PC-3 (cell line): ENCODE results near the gene LRP2. TPM values are rescaled to one million over a fixed set of nuclear protein-coding genes. Genes with fewer than 3 reads are reported as not detected.

ENCODE experiments used
- ATAC-seq: fragments of 200-7000 bp; cut with Tn5 transposase; 2 replicates; pipeline ENCODE4 v1.9.1; 2020; ENCODE audit warnings: mild to moderate bottlenecking, moderate library complexity
- BruUV-seq: library from RNA; stranded (reverse); fragments of 400-500 nt; replicated peaks from 2 replicates; lab custom pipeline; 2021; lab: Mats Ljungman, UMichigan
- CTCF ChIA-PET: fragments of 300-600 bp; sonication (Branson Sonifier 250); formaldehyde crosslinking; loops from one replicate; lab custom pipeline; 2022; ENCODE audit warnings: antibody characterized with exemption; lab: Charles Lee
- POLR2A ChIA-PET: fragments of 300-600 bp; sonication (Branson Sonifier 250); formaldehyde crosslinking; loops from one replicate; lab custom pipeline; 2022; ENCODE audit warnings: antibody characterized with exemption; ENCODE audit not compliant: unreplicated experiment; lab: Charles Lee
- DNase-seq: peaks from one replicate; pipeline ENCODE4 v3.0.0-alpha.2; 2015
- H2AFZ ChIP-seq: fragments of 300-600 bp; sonication (generic); 2 replicates; pipeline ENCODE4 v1.6.0; 2016; ENCODE audit warnings: antibody characterized with exemption, low read length
- H3F3A ChIP-seq: fragments of 300-600 bp; sonication (generic); one replicate; pipeline ENCODE4 v1.6.0; 2017; ENCODE audit warnings: antibody characterized with exemption, low read length, control low read depth, mild to moderate bottlenecking; ENCODE audit not compliant: unreplicated experiment
- H3K27ac ChIP-seq: fragments of 300-600 bp; sonication (generic); 2 replicates; pipeline ENCODE4 v1.5.1; 2016; ENCODE audit warnings: mild to moderate bottlenecking, low read length
- H3K27me3 ChIP-seq: fragments of 300-600 bp; sonication (generic); 2 replicates; pipeline ENCODE4 v1.6.1; 2016; ENCODE audit warnings: low read length, mixed read lengths
- H3K36me3 ChIP-seq: fragments of 300-600 bp; sonication (generic); 2 replicates; pipeline ENCODE4 v1.6.1; 2016; ENCODE audit warnings: low read depth, mixed run types, low read length, mixed read lengths
- H3K4me1 ChIP-seq: fragments of 300-600 bp; sonication (generic); 2 replicates; pipeline ENCODE4 v1.5.1; 2016; ENCODE audit warnings: low read length; ENCODE audit not compliant: insufficient read depth
- H3K4me2 ChIP-seq: fragments of 300-600 bp; sonication (generic); 2 replicates; pipeline ENCODE4 v1.6.0; 2016; ENCODE audit warnings: low read length
- H3K4me3 ChIP-seq: fragments of 300-600 bp; sonication (generic); 2 replicates; pipeline ENCODE4 v1.5.1; 2016; ENCODE audit warnings: mild to moderate bottlenecking, low read length, mixed read lengths
- H3K79me2 ChIP-seq: fragments of 300-600 bp; sonication (generic); 2 replicates; pipeline ENCODE4 v1.6.1; 2017; ENCODE audit warnings: low read length, mixed read lengths
- H3K9ac ChIP-seq: fragments of 300-600 bp; sonication (generic); 2 replicates; pipeline ENCODE4 v1.6.0; 2016; ENCODE audit warnings: mild to moderate bottlenecking, low read length
- H3K9me2 ChIP-seq: fragments of 300-600 bp; sonication (generic); replicated peaks from 2 replicates; pipeline ENCODE4 v1.6.1; 2016; ENCODE audit warnings: mixed run types, low read length, mixed read lengths
- H3K9me3 ChIP-seq: fragments of 300-600 bp; sonication (generic); 2 replicates; pipeline ENCODE4 v1.6.1; 2016; ENCODE audit warnings: low read length, mixed read lengths
- H4K20me1 ChIP-seq: fragments of 300-600 bp; sonication (generic); 2 replicates; pipeline ENCODE4 v1.6.1; 2016; ENCODE audit warnings: low read length, mixed read lengths
- CTCF ChIP-seq: fragments of 300-600 bp; sonication (generic); conservative IDR thresholded peaks from 2 replicates; pipeline ENCODE4 v1.5.1; 2017; ENCODE audit warnings: antibody characterized with exemption, low read depth, mild to moderate bottlenecking, low read length
- EZH2 ChIP-seq: fragments of 300-600 bp; sonication (generic); IDR thresholded peaks from one replicate; pipeline ENCODE4 v1.6.1; 2017; ENCODE audit warnings: antibody characterized with exemption, mild to moderate bottlenecking, low read length; ENCODE audit not compliant: unreplicated experiment
- EZH2phosphoT487 ChIP-seq: fragments of 300-600 bp; sonication (generic); IDR thresholded peaks from 2 replicates; pipeline ENCODE4 v1.6.1; 2018; ENCODE audit warnings: mild to moderate bottlenecking, antibody characterized with exemption, low read length, borderline replicate concordance
- intact Hi-C: fragments of 100-400 bp; cut with micrococcal nuclease; formaldehyde crosslinking; loops from 2 replicates; pipeline ENCODE4 v1.9.0; 2023
- total RNA-seq: library from RNA; depleted of rRNA; stranded (reverse); fragments of >200 nt; gene quantifications from 2 replicates; pipeline ENCODE4 v1.2.3, GENCODE V29; 2014

Gene LRP2
- total RNA-seq, 1 experiment from 2014 or later: not detected

GRCh38 chr2:169386722-169387121 lies 24.4 kb upstream of the LRP2 start:
- ATAC-seq: no peak
- TF ChIP-seq EZH2phosphoT487 (no peak), EZH2 (no peak), CTCF (no peak)
- Histone ChIP-seq H3K4me3 (no peak overlapping the region), H3K4me1 (no peaks in the 10 kb centered on the region), H3K4me2 (no peak overlapping the region), H3K36me3 (no peaks in the 10 kb centered on the region), H2AFZ (no peak overlapping the region), H4K20me1 (no peaks in the 10 kb centered on the region), H3K9me2 (no peaks in the 10 kb centered on the region), H3K79me2 (no peaks in the 10 kb centered on the region), H3K9ac (no peak overlapping the region), H3K9me3 (no peaks in the 10 kb centered on the region), H3K27ac (no peak overlapping the region), H3K27me3 (peaks cover 80% of the 10 kb centered on the region), H3F3A (no peaks in the 10 kb centered on the region)
- CTCF ChIA-PET: no interaction called here
- no peak for DNase-seq
- no TSS peak for BruUV-seq
- intact Hi-C loops: no loop called here
- POLR2A ChIA-PET: no interaction called here

- Histone ChIP-seq H3K9me3 (no peaks in the 10 kb centered on the region), H3K36me3 (no peaks in the 10 kb centered on the region), H4K20me1 (no peaks in the 10 kb centered on the region), H3K4me3 (no peak overlapping the region), H3K4me2 (no peak overlapping the region), H3F3A (no peaks in the 10 kb centered on the region), H3K27ac (no peak overlapping the region), H3K9me2 (no peaks in the 10 kb centered on the region), H2AFZ (no peak overlapping the region), H3K79me2 (no peaks in the 10 kb centered on the region), H3K27me3 (peaks cover 77% of the 10 kb centered on the region), H3K4me1 (no peaks in the 10 kb centered on the region), H3K9ac (no peak overlapping the region)
- DNase-seq (no peak), ATAC-seq (no peak)
- no TSS peak for BruUV-seq
- POLR2A ChIA-PET: no interaction called here
- intact Hi-C loops: no loop called here
- TF ChIP-seq CTCF (no peak), EZH2phosphoT487 (no peak), EZH2 (no peak)
- CTCF ChIA-PET: no interaction called here
These were observed 22.5 kb upstream of the LRP2 start for GRCh38 chr2:169384816-169385215.

- intact Hi-C loops: no loop called here
- Histone ChIP-seq H3K9me3 (no peaks in the 10 kb centered on the region), H4K20me1 (no peaks in the 10 kb centered on the region), H3K9ac (no peak overlapping the region), H3K79me2 (no peaks in the 10 kb centered on the region), H3K4me1 (no peaks in the 10 kb centered on the region), H3K36me3 (no peaks in the 10 kb centered on the region), H3F3A (no peaks in the 10 kb centered on the region), H3K9me2 (no peaks in the 10 kb centered on the region), H3K27me3 (peaks cover 41% of the 10 kb centered on the region), H3K27ac (no peak overlapping the region), H3K4me3 (no peak overlapping the region), H2AFZ (no peak overlapping the region), H3K4me2 (no peak overlapping the region)
- POLR2A ChIA-PET: no interaction called here
- ATAC-seq (no peak), DNase-seq (no peak)
- TF ChIP-seq CTCF (no peak), EZH2phosphoT487 (no peak), EZH2 (no peak)
- no TSS peak for BruUV-seq
- CTCF ChIA-PET: no interaction called here
These were observed 10.2 kb upstream of the LRP2 start for GRCh38 chr2:169372561-169372960.
